Measurements from ENCODE around the gene AGR2.

AGR2 gene

GRCh38 chr7:16743236-16743635, 61.6 kb downstream of the AGR2 start:
- DNase-seq (ENCODE audit: low read depth in 3 of 3, low spot score in 1 of 3) = no peak

GRCh38 chr7:16742547-16742946, 62.3 kb downstream of the AGR2 start:
- DNase-seq (ENCODE audit: low read depth in 3 of 3, low spot score in 1 of 3) = no peak
